ENCODE results near the gene FNBP1L. TPM values are rescaled to one million over a fixed set of nuclear protein-coding genes. Genes with fewer than 3 reads are reported as not detected.

Gene FNBP1L
- total and polyA plus RNA-seq, 2 of the 8 experiments (the other 6 are each of a cell fraction or from before 2014, with no cell fraction given): 48.9 to 95.9 TPM

DNA sequence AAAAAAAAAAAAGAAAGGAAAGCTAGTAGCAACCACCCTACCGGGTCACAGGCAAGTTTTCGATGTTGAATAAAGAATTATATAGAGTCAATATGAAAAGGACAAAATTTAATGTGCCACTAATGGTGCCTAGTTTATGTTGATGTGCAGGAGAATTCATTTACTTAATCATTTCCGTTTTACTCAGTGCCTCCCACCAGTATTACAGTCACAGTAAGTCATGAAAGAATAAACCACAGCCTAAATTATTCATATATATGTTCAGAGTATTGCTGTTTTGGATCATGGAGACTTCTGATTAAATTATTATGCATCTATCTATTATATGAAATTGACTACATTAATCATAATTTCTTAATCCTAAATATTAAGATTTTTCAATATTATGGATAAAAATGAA lies 35.3 kb downstream of the FNBP1L start:
- Histone ChIP-seq H2AK5ac (ENCODE audit: low read depth, low read length) (no peak overlapping the region), H4K8ac (ENCODE audit: extremely low read depth, insufficient read depth, low read length) (no peak overlapping the region), H4K5ac (ENCODE audit: insufficient read length, low read depth, low read length) (no peak overlapping the region), H3K56ac (replicated peaks; ENCODE audit: insufficient read length, low read depth, low read length) (no peak overlapping the region), H3K4me3 (ENCODE audit: extremely low read depth in 1 of 4, insufficient read depth in 2 of 4, low read depth in 3 of 4, low read length in 4 of 4) (no peak overlapping the region), H2BK20ac (ENCODE audit: low read length) (no peak overlapping the region), H3K9me3 (ENCODE audit: insufficient read depth in 2 of 2, low read depth in 1 of 2, low read length in 1 of 2) (peaks cover 5 to 9% of the 10 kb centered on the region in 2 experiments; a peak in 2 of 4 replicates), H3K79me2 (ENCODE audit: control insufficient read depth in 1 of 2, insufficient read depth in 2 of 2, low read length in 2 of 2) (peaks cover 16 to 98% of the 10 kb centered on the region in 2 experiments), H3K27me3 (replicated peaks in 1 of 4; ENCODE audit: control insufficient read depth in 3 of 4, extremely low read depth in 1 of 4, insufficient read depth in 3 of 4, low read length in 3 of 4) (no peaks in the 10 kb centered on the region), H3K23me2 (ENCODE audit: low read depth, low read length) (no peaks in the 10 kb centered on the region), H3K18ac (ENCODE audit: extremely low read depth, low read length) (no peak overlapping the region), H3K23ac (ENCODE audit: insufficient read length) (no peak overlapping the region), H3K4me1 (replicated peaks in 1 of 4; ENCODE audit: control insufficient read depth in 3 of 4, insufficient read depth in 4 of 4, low read length in 3 of 4) (peaks cover 0 to under 1% (median 0%) of the 10 kb centered on the region in 4 experiments; a peak in 2 of 7 replicates), H3K79me1 (ENCODE audit: low read depth, low read length) (peaks cover 2% of the 10 kb centered on the region; the same call in 1 of the 2 replicates), H2BK15ac (ENCODE audit: low read length) (no peak overlapping the region), H4K91ac (replicated peaks; ENCODE audit: insufficient read length, low read length) (no peak overlapping the region), H2BK12ac (ENCODE audit: low read depth, low read length) (no peak overlapping the region), H2AFZ (ENCODE audit: low read length) (no peak overlapping the region), H3K36me3 (ENCODE audit: control insufficient read depth in 2 of 4, insufficient read depth in 4 of 4, low read length in 3 of 4) (peaks cover 0 to 2% (median 0%) of the 10 kb centered on the region in 4 experiments; a peak in 1 of 8 replicates), H4K20me1 (replicated peaks in 1 of 2; ENCODE audit: control insufficient read depth in 1 of 2, insufficient read depth in 2 of 2, low read length in 2 of 2) (peaks cover 10 to 13% of the 10 kb centered on the region in 2 experiments), H3K4me2 (ENCODE audit: insufficient read depth in 1 of 2, low read depth in 2 of 2, low read length in 2 of 2) (no peak overlapping the region), H3K4ac (replicated peaks; ENCODE audit: insufficient read length, low read depth, low read length) (no peak overlapping the region), H2BK120ac (replicated peaks; ENCODE audit: low read depth, low read length) (no peak overlapping the region), H2BK5ac (ENCODE audit: low read depth, low read length) (no peak overlapping the region), H3K14ac (ENCODE audit: insufficient read length) (no peak overlapping the region), H3K27ac (ENCODE audit: low read depth, low read length) (no peak overlapping the region), H3K9ac (replicated peaks in 1 of 4; ENCODE audit: extremely low read depth in 1 of 4, low read depth in 3 of 4, low read length in 3 of 4) (no peak overlapping the region)
- ChIA-PET CTCF (ENCODE audit: partially characterized antibody) (no interaction called here), POLR2A (ENCODE audit: partially characterized antibody) (interaction anchor here (0.7 to 1.0 kb wide), 2 partner anchors 10 to 35 kb away, joined by 3 read pairs; partner anchors contain the start of gene FNBP1L)
- WGBS, 2 experiments (ENCODE audit: extremely low coverage in 1 of 2, insufficient coverage in 1 of 2, insufficient read length in 1 of 2, insufficient replicate concordance in 2 of 2, low coverage in 1 of 2, low lambda C conversion rate in 2 of 2, missing lambda C conversion rate in 1 of 2): 91% methylated on average over 3 of the region's 3 CpGs; no CpG with 5 or more reads in 1 of the 2 experiments
- no peak for FAIRE-seq
- no peak for DNase-seq (ENCODE audit: low read depth in 1 of 2, low spot score in 2 of 2)
- no peak for TF ChIP-seq SP4 (IDR thresholded peaks at IDR 0.05; ENCODE audit: low read length)
- no peak for TF ChIP-seq MAFK (IDR thresholded peaks at IDR 0.05; ENCODE audit: low read depth, low read length)
- no peak for TF ChIP-seq SIRT6 (IDR thresholded peaks at IDR 0.05; ENCODE audit: low read length)
- TF ChIP-seq FOSL1 (IDR thresholded peaks at IDR 0.05; ENCODE audit: insufficient read depth, low read depth, low read length): no peak
- TF ChIP-seq, protein P1, sequence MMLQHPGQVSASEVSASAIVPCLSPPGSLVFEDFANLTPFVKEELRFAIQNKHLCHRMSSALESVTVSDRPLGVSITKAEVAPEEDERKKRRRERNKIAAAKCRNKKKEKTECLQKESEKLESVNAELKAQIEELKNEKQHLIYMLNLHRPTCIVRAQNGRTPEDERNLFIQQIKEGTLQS (IDR thresholded peaks at IDR 0.05; ENCODE audit: insufficient read depth, low read depth, low read length): no peak
- TF ChIP-seq BRCA1 (IDR thresholded peaks at IDR 0.05; ENCODE audit: low read depth, low read length): no peak

All from H1 (cell line).